Lower lobe of right lung (tissue), 2 donors: Measurements from ENCODE around the gene AMOTL2. TPM values are rescaled to one million over a fixed set of nuclear protein-coding genes. Genes with fewer than 3 reads are reported as not detected.

Source experiments
- ATAC-seq, 2 donors: fragments of 200-7000 bp; cut with Tn5 transposase; one replicate each; pipeline ENCODE4 v1.9.1; 2020 to 2022; ENCODE audit warnings: mild to moderate bottlenecking in 2 of 2, moderate library complexity in 2 of 2
- DNase-seq: peaks from one replicate; pipeline ENCODE4 v3.0.0-alpha.2; 2020
- H3K27ac ChIP-seq: fragments of 200-600 bp; one replicate; pipeline ENCODE4 v1.8.0; 2022
- H3K27me3 ChIP-seq: fragments of 200-600 bp; one replicate; pipeline ENCODE4 v1.8.0; 2022; ENCODE audit warnings: low read depth
- H3K36me3 ChIP-seq: fragments of 200-600 bp; one replicate; pipeline ENCODE4 v1.8.0; 2022; ENCODE audit warnings: mild to moderate bottlenecking
- H3K4me1 ChIP-seq: fragments of 200-600 bp; one replicate; pipeline ENCODE4 v1.8.0; 2022
- H3K4me3 ChIP-seq: fragments of 200-600 bp; one replicate; pipeline ENCODE4 v1.8.0; 2022; ENCODE audit warnings: mild to moderate bottlenecking
- H3K9me3 ChIP-seq: fragments of 200-600 bp; one replicate; pipeline ENCODE4 v1.8.0; 2022
- CTCF ChIP-seq: fragments of 200-600 bp; IDR thresholded peaks from one replicate; pipeline ENCODE4 v1.8.0; 2022; ENCODE audit warnings: antibody characterized with exemption, mild to moderate bottlenecking
- intact Hi-C: fragments of 100-400 bp; cut with DNase I; formaldehyde crosslinking; loops from one replicate; pipeline ENCODE4 v1.11.0; 2022
- total RNA-seq: library from RNA; stranded (reverse); fragmentation: NEBNext Ultra II Directional; extraction: Animal tissue kit (Norgen Biotek cat#: 25700); gene quantifications from one replicate; pipeline ENCODE4 v1.2.1, GENCODE V29; 2021
- donor health status: DM: no; HTN: yes; CAD: no; lungs with severe emphysema.

The AMOTL2 gene
- total RNA-seq, 1 donor from 2014 or later: 77.8 TPM

GRCh38 chr3:134334901-134335280 is 39.4 kb downstream of the AMOTL2 start:
- no peak for TF ChIP-seq CTCF
- Histone ChIP-seq H3K27me3 (no peaks in the 10 kb centered on the region), H3K27ac (peak overlapping the region; percentile 74), H3K9me3 (no peaks in the 10 kb centered on the region), H3K4me3 (no peak overlapping the region), H3K4me1 (peaks cover 66% of the 10 kb centered on the region), H3K36me3 (no peaks in the 10 kb centered on the region)
- intact Hi-C loops: no loop called here
- peak; percentile 19 to 22 for ATAC-seq
- DNase-seq: no peak

GRCh38 chr3:134334231-134334900 is 39.9 kb downstream of the AMOTL2 start:
- DNase-seq: no peak
- H3K4me1 ChIP-seq: peaks cover 66% of the 10 kb centered on the region
- H3K36me3 ChIP-seq: no peaks in the 10 kb centered on the region
- H3K27me3 ChIP-seq: no peaks in the 10 kb centered on the region
- TF ChIP-seq CTCF: no peak
- peak in 1 of 2 donors; percentile 25 for ATAC-seq
- H3K9me3 ChIP-seq: no peaks in the 10 kb centered on the region
- intact Hi-C loops: no loop called here
- no peak overlapping the region for H3K4me3 ChIP-seq
- peak overlapping the region; percentile 74 for H3K27ac ChIP-seq

GRCh38 chr3:134333522-134334181 is 40.6 kb downstream of the AMOTL2 start:
- DNase-seq (no peak), ATAC-seq (no peak)
- intact Hi-C loops: no loop called here
- no peaks in the 10 kb centered on the region for H3K27me3 ChIP-seq
- no peak for TF ChIP-seq CTCF
- H3K4me1 ChIP-seq: peaks cover 67% of the 10 kb centered on the region
- H3K9me3 ChIP-seq: no peaks in the 10 kb centered on the region
- H3K4me3 ChIP-seq: no peak overlapping the region
- H3K36me3 ChIP-seq: no peaks in the 10 kb centered on the region
- peak overlapping the region; percentile 74 for H3K27ac ChIP-seq

- H3K9me3 ChIP-seq: no peaks in the 10 kb centered on the region
- TF ChIP-seq CTCF: no peak
- H3K36me3 ChIP-seq: no peaks in the 10 kb centered on the region
- H3K27me3 ChIP-seq: no peaks in the 10 kb centered on the region
- peak overlapping the region; percentile 71 for H3K27ac ChIP-seq
- H3K4me1 ChIP-seq: peaks cover 77% of the 10 kb centered on the region
- ATAC-seq (no peak), DNase-seq (no peak)
- H3K4me3 ChIP-seq: peak overlapping the region; percentile 19
- intact Hi-C loops: no loop called here
Observed at GRCh38 chr3:134332344-134332743, 41.9 kb downstream of the AMOTL2 start.

GRCh38 chr3:134331811-134332199 is 42.4 kb downstream of the AMOTL2 start:
- ATAC-seq (no peak), DNase-seq (no peak)
- intact Hi-C loops: no loop called here
- no peaks in the 10 kb centered on the region for H3K9me3 ChIP-seq
- no peaks in the 10 kb centered on the region for H3K36me3 ChIP-seq
- peak overlapping the region; percentile 71 for H3K27ac ChIP-seq
- TF ChIP-seq CTCF: no peak
- peak overlapping the region; percentile 19 for H3K4me3 ChIP-seq
- H3K4me1 ChIP-seq: peaks cover 77% of the 10 kb centered on the region
- no peaks in the 10 kb centered on the region for H3K27me3 ChIP-seq
